ENCODE data around the gene MYO9B. TPM values are rescaled to one million over a fixed set of nuclear protein-coding genes. Genes with fewer than 3 reads are reported as not detected.

Gene MYO9B
- polyA plus RNA-seq, 3 donors from 2014 or later, result 5.9 to 33.8 (median 6.0) TPM

DNA sequence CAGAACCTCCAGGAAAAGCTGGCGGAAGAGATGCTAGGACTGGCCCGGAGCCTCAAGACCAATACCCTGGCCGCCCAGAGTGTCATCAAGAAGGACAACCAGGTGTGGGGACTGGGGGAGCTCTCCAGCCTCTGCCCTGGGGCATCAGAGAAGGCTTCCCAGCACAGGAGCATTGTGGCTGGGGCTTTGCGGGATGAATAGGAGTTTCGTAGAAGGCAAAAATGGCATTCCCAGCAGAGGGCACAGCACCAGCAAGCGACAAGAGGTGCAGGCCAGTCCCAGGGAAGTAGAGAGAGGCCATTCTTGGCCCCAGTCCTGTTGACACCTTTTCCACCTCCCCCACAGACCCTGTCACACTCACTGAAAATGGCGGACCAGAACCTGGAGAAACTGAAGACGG lies 143.7 kb downstream of the MYO9B start:
- no peaks in the 10 kb centered on the region for H3K9me3 Mint-ChIP-seq
- H3K4me3 Mint-ChIP-seq, result no peak overlapping the region
- no peak overlapping the region for H3K27ac Mint-ChIP-seq

DNA sequence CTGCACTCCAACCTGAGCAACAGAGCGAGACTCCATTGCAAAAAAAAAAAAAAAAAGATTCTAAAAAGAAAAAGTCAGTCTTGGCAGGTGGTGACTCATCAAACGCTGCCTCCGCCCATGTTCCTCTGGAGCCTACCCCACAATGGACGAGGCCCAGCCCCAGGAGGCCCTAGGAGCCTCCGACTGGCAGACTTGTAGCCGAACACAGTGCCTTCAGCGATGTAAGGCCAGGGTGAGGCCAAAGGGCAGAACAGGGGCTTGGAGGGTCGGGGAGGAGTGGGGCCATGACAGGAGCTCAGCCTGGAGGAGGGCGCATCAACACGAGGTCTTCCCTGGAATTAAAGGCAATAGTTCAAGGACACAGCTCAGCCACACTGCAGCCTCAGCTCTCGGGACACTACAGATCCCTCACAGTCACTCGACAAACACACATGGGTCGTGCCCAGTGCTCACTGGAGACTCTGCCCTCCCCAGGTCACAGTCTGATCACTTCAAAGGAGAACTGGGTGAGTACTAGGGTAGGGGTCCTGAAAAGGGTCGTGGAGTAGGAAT lies 144.7 kb downstream of the MYO9B start:
- Mint-ChIP-seq H3K4me1 (peaks cover 1 to 5% of the 10 kb centered on the region in 2 donors), H3K4me3 (no peak overlapping the region), H3K36me3 (peaks cover 11 to 17% (median 16%) of the 10 kb centered on the region in 3 donors), H3K9me3 (no peaks in the 10 kb centered on the region), H3K27me3 (ENCODE audit: low read depth in 3 of 3) (peaks cover under 1 to 3% (median 2%) of the 10 kb centered on the region in 3 donors), H3K27ac (no peak overlapping the region)
- DNase-seq, result no peak

More for the DNA sequence above, 143.7 kb downstream of the MYO9B start:
- Mint-ChIP-seq H3K36me3 (peaks cover 14 to 19% (median 17%) of the 10 kb centered on the region in 3 donors), H3K27me3 (ENCODE audit: low read depth in 3 of 3) (peaks cover 3 to 5% (median 3%) of the 10 kb centered on the region in 3 donors), H3K4me1 (peaks cover 11 to 14% of the 10 kb centered on the region in 2 donors)
- no peak for DNase-seq

DNA sequence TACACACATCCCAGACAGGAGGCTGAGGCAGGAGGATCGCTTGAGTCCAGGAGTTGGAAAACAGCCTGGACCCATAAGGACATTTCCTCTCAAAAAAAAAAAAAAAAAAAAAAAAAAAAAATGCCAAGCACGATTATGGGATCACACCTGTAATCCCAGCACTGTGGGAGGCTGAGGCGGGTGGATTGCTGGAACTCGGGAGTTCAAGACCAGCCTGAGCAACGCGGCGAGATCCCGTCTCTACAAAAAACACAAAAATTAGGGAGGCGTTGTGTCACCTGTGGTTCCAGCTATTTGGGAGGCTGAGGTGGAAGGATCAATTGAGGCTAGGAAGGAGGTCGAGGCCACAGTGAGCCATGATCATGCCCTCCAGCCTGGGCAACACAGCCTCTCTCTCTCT lies 149.5 kb downstream of the MYO9B start:
- no peaks in the 10 kb centered on the region for H3K36me3 Mint-ChIP-seq
- no peak for DNase-seq
- no peaks in the 10 kb centered on the region for H3K9me3 Mint-ChIP-seq
- peak overlapping the region; percentile 18 to 95 (median 49) for H3K4me3 Mint-ChIP-seq
- H3K27me3 Mint-ChIP-seq (ENCODE audit: low read depth in 3 of 3), result peaks cover 0 to 12% (median 3%) of the 10 kb centered on the region in 3 donors
- peaks cover 6 to 12% of the 10 kb centered on the region in 2 donors for H3K4me1 Mint-ChIP-seq
- peak overlapping the region in 1 of 6 donors; percentile 96 for H3K27ac Mint-ChIP-seq

DNA sequence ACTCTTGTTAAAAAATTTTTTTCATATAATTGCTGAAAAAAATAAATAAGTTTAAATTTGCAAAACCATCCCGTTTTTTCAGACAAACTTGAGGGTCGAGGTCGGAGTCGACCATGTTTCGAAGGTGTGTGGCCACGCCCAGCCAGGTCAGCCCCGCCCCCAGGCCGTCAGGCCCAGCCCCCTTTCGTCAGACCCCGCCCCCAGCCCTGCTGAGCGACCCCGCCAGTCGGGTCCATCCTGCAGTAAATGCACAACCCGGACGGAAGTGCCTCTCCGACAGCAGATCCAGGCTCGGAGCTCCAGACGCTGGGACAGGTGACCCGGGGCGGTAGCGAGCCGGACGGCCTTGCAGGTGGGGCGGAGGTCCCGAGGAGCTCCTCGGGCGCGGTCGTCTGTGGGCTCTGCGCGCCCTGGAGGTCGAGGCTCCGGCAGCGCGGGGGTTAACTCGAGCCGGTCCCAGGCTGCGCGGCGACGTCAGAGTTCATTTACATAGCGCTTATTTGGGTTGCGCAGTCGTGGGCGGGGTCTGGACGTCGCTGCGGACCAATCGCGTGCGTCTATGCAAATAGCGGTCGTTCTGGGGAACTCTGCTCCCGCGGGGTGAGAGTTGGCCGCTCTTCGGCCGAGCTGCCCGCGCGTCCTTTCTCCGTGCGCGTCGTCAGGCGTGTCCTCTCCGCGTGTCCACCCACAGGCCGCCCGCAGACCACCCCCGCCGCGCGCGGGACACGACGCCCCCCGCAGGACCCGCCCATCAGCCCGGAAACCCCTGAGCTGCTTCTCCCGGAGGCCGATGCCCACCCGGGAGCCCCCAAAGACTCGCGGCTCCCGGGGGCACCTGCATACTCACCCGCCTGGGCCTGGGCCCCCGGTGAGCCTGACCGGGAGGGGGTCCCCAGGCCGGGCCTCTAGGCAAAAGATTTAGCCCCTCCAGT lies 150.7 kb downstream of the MYO9B start, which contains the start of gene OCEL1:
Gene OCEL1 (plus strand): TSS at position 225 of the 932 bp plus-strand sequence. CDS start 22 bp downstream, at position 247.
- Mint-ChIP-seq H3K4me3 (peak within 1 kb of the TSS; percentile 91 to 98 (median 95)), H3K27me3 (ENCODE audit: low read depth in 3 of 3) (peaks cover 0 to 12% (median 3%) of the 10 kb centered on the region in 3 donors), H3K27ac (peak within 1 kb of the TSS; percentile 95 to 99 (median 96)), H3K4me1 (peaks cover 6 to 12% of the 10 kb centered on the region in 2 donors), H3K36me3 (no peaks in the 10 kb centered on the region), H3K9me3 (no peaks in the 10 kb centered on the region)
- peak; percentile 96 to 98 (median 97) for DNase-seq

DNA sequence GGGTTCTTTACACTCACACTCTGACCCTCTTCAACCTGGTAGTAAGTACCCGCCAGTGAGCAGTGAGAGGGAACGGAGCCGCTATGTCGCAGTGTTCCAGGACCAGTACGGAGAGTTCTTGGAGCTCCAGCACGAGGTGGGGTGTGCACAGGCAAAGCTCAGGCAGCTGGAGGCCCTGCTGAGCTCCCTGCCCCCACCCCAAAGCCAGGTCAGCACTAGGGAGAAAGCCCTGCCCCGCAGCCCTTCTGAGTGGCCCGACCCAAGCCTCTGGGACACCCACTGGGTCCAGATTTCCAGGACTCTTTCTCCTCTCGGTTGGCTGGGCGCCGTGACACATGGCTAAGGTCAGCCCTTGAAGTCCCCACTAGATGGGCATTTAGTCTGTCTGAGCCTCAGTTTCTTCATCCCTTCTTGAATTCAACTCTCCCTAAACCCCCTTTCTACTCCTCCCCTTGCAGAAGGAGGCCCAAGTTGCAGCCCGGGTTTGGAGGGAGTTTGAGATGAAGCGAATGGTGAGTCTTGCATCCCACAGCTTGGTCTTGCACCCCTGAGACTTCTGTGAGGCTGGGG lies 152.3 kb downstream of the MYO9B start:
- Mint-ChIP-seq H3K9me3 (no peaks in the 10 kb centered on the region), H3K4me1 (peaks cover 6 to 12% of the 10 kb centered on the region in 2 donors), H3K27me3 (ENCODE audit: low read depth in 3 of 3) (peaks cover 0 to 12% (median 3%) of the 10 kb centered on the region in 3 donors), H3K27ac (peak overlapping the region in 1 of 6 donors; percentile 58), H3K4me3 (peak overlapping the region in 2 of 5 donors; percentile 18 to 24), H3K36me3 (no peaks in the 10 kb centered on the region)
- no peak for DNase-seq

DNA sequence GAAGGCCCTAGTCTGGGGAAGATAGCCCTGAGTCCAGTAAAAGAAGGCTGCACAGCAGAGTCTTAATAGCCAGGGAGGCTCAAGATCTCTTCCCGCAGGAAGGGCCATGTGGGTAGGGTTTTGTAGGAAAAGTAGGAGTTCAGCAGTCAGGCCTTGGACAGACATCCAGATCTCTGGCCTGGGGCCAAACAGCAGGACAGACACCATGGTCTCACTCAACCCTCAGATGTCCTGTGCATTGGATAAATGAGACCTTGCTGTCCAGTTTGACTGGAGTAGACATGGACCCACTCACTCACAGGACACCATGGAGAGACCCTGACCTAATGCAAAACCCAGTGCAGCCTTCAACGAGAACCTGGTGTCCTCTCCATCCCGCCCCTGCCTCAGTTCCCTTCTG lies 154.3 kb downstream of the MYO9B start:
- peaks cover 9 to 18% of the 10 kb centered on the region in 2 donors for H3K4me1 Mint-ChIP-seq
- H3K9me3 Mint-ChIP-seq, result no peaks in the 10 kb centered on the region
- no peaks in the 10 kb centered on the region for H3K36me3 Mint-ChIP-seq
- H3K27me3 Mint-ChIP-seq (ENCODE audit: low read depth in 3 of 3), result peaks cover 0 to 19% (median 3%) of the 10 kb centered on the region in 3 donors
- DNase-seq, result no peak
- no peak overlapping the region for H3K4me3 Mint-ChIP-seq
- H3K27ac Mint-ChIP-seq, result no peak overlapping the region

DNA sequence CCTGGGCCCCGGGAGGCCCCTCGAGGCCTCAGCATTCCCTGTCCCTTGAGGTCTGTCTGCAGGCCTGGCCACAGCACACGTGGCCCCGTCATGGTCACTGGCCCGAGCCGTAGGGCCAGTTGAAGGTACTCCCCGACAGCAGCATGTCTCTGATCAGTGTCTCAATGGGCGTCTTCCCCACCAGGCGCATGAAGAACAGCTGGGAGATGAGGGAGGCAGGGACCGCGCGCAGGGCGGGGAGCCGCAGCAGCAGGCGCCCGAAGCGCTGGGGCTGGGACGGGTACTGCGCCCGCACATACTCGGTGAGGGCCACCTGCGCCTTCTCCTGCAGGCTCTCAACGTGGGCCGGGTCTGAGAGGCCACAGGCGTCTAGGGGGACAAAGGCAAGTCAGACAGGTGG lies 156.7 kb downstream of the MYO9B start:
- Mint-ChIP-seq H3K36me3 (no peaks in the 10 kb centered on the region), H3K4me1 (peaks cover 7 to 11% of the 10 kb centered on the region in 2 donors), H3K4me3 (no peak overlapping the region), H3K27ac (no peak overlapping the region), H3K9me3 (no peaks in the 10 kb centered on the region), H3K27me3 (ENCODE audit: low read depth in 3 of 3) (peaks cover 0 to 9% (median 0%) of the 10 kb centered on the region in 3 donors)
- DNase-seq, result no peak

DNA sequence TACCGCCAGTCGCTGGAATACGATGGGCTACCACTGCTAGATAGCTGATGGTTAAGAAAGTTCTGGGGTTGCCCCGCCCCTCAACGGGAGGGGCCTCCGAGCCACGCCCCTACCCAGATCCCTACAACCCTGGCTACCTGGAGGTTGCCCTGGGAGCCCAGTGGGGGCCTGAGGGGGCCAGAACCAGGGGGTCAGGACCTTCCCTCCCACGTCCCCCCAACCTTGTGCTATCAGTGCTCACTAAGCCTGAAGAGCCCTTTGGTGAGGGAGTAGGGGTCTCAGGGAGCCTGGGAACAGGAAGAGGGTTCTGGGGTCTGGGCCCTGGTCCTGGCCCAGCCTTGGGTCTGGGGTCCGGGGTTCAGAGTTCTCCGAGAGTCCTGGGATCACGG lies 159.3 kb downstream of the MYO9B start:
- Mint-ChIP-seq H3K4me3 (peak overlapping the region; percentile 57 to 76 (median 68)), H3K4me1 (peaks cover 7 to 10% of the 10 kb centered on the region in 2 donors), H3K27me3 (ENCODE audit: low read depth in 3 of 3) (peaks cover 0 to 7% (median 1%) of the 10 kb centered on the region in 3 donors), H3K27ac (no peak overlapping the region), H3K9me3 (no peaks in the 10 kb centered on the region), H3K36me3 (no peaks in the 10 kb centered on the region)
- peak; percentile 32 to 39 (median 35) for DNase-seq

DNA sequence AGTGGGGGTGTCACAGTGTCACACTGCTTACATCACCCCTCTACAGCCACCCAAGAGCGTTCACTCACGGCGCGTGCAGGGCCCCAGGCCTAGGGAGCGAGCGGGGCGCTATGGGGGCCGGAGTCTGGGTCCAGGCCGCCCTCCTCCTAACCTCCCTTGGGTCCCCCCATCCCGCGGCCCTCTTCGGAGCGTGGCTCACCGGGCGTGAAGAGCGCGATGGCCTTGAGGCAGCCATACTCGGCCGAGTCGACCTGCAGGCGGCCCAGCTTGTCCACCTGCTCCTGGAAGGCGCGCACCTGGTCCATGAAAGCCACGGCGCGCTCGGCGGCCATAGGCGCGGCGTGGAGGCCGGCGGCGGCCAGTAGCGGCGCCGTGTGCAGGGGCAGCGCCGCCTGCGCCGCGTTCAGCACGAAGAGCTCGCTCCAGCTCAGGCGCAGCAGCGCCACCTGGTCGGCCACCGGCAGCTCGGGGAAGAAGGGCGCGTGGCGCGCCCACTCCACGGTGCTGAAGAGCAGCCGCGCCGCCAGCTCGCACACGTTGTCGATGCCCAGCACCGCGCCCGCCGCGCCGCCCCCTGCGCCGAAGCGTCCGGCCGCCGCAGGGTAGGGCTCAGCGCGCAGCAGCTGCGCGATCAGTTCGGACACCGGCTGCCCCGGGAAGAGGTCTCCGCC lies 159.9 kb downstream of the MYO9B start:
- Mint-ChIP-seq H3K27ac (no peak overlapping the region), H3K4me3 (peak overlapping the region; percentile 57 to 76 (median 68)), H3K36me3 (no peaks in the 10 kb centered on the region), H3K27me3 (ENCODE audit: low read depth in 3 of 3) (peaks cover 0 to 7% (median 1%) of the 10 kb centered on the region in 3 donors), H3K4me1 (peaks cover 7 to 10% of the 10 kb centered on the region in 2 donors), H3K9me3 (no peaks in the 10 kb centered on the region)
- peak; percentile 65 to 76 (median 69) for DNase-seq

DNA sequence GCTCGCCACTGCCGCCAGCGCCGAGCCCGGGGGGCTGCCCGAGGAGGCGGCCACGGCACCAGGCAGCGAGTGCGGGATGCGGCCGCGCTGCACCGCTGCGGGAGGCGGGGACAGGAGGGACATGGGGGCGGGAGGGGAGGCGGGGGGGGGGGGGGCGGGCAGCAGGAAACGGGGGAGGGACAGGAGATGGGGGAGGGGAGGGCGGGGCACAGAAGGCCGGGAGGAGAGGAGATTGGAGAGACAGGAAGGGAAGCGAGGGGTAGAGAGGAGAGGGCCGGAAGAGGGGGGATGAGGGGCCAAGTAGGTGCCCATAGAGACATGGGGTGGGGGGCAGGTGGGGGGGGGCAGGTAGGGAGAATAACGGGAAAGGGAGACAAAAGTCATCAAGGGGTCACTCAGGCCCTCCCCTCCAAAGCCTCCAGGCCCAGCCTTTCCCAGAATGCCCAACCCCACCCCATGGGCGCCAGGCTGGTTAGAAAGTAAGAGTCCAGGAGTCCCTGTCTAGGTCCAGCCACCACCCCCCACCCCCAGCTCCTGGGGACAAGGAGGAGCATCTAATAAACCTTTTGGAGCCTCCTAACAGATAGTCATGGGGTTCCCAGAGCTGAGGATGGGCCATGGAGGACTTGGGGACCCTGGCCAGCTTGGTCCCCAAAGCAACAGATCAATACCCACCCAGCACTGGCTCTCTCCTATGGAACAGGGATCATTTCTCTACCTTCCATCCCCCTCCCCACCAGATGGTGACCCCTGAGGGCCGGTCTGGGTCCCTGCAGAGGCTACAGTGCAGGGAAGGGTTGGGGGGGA lies 160.6 kb downstream of the MYO9B start:
- H3K27ac Mint-ChIP-seq, result no peak overlapping the region

DNA sequence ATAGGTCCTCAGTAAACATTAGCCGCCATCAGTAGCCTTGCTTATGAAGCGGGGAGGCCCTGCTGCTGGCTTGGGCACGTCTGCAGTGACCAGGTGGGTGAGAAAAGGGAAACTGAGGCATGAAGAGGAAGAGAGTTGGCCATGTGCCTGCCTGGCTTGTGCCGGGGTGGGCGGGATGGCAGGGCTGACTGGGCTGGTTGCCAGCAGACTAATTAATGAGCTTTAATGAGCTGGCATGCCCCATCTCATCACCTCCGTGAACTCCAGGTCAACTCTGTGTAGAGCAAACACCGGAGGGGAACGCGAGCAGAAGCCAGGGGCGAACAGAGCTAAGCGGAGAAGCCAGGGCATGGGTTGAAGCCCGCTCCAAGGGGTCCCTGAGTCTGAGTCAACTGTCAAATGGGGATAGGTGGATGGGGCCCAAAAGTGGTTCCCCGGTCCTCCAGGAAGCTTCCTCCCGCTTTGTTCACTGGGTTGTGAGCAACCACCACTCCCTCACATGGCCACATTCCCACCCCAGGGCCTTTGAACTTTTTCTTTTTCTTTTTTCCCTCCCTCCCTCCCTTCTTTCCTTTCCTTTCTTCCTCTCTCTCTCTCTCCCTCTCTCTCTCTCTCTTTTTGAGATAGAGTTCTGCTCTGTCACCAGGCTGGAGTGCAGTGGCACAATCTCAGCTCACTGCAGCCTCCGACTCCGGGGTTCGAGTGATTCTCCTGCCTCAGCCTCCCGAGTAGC lies 161.4 kb downstream of the MYO9B start:
- peaks cover 7 to 10% of the 10 kb centered on the region in 2 donors for H3K4me1 Mint-ChIP-seq

More for the DNA sequence above, 160.6 kb downstream of the MYO9B start:
- H3K36me3 Mint-ChIP-seq, result no peaks in the 10 kb centered on the region
- H3K4me1 Mint-ChIP-seq, result peaks cover 7 to 10% of the 10 kb centered on the region in 2 donors
- H3K9me3 Mint-ChIP-seq, result no peaks in the 10 kb centered on the region
- H3K4me3 Mint-ChIP-seq, result peak overlapping the region in 3 of 5 donors; percentile 6 to 35 (median 21)
- H3K27me3 Mint-ChIP-seq (ENCODE audit: low read depth in 3 of 3), result peaks cover 0 to 7% (median 1%) of the 10 kb centered on the region in 3 donors
- no peak for DNase-seq

More for the DNA sequence above, 161.4 kb downstream of the MYO9B start:
- Mint-ChIP-seq H3K27me3 (ENCODE audit: low read depth in 3 of 3) (peaks cover 0 to 7% (median 1%) of the 10 kb centered on the region in 3 donors), H3K4me3 (peak overlapping the region in 1 of 5 donors; percentile 50), H3K9me3 (no peaks in the 10 kb centered on the region), H3K36me3 (no peaks in the 10 kb centered on the region), H3K27ac (no peak overlapping the region)
- DNase-seq, result no peak

Data from immature natural killer cell (primary cell).